Activated CD4-positive, alpha-beta T cell treated with anti-CD3 and anti-CD28 coated beads for 36 hours (primary cell): ENCODE data around the gene COMTD1. TPM values are rescaled to one million over a fixed set of nuclear protein-coding genes. Genes with fewer than 3 reads are reported as not detected.

Experiments used
- ATAC-seq: fragments of 200-7000 bp; cut with Tn5 transposase; one replicate; pipeline ENCODE4 v1.10.0; 2021; ENCODE audit warnings: mild to moderate bottlenecking, moderate library complexity
- CTCF ChIA-PET: fragments of 350-600 bp; sonication (Branson Sonifier 250); formaldehyde crosslinking; loops from one replicate; lab custom pipeline; 2021; ENCODE audit warnings: antibody characterized with exemption; lab: Charles Lee
- POLR2A ChIA-PET: fragments of 350-600 bp; sonication (Branson Sonifier 250); formaldehyde crosslinking; loops from one replicate; lab custom pipeline; 2021; ENCODE audit warnings: antibody characterized with exemption, inconsistent platforms; lab: Charles Lee
- DNase-seq: peaks from one replicate; pipeline ENCODE4 v3.0.0-alpha.2; 2020
- H3K27ac Mint-ChIP-seq: one replicate; pipeline ENCODE4 v1.8.0; 2021; ENCODE audit warnings: mixed read lengths
- H3K27me3 Mint-ChIP-seq: one replicate; pipeline ENCODE4 v1.8.0; 2021; ENCODE audit warnings: mixed read lengths
- H3K36me3 Mint-ChIP-seq: one replicate; pipeline ENCODE4 v1.8.0; 2021; ENCODE audit warnings: low read depth, mixed read lengths
- H3K4me1 Mint-ChIP-seq: one replicate; pipeline ENCODE4 v1.8.0; 2021; ENCODE audit warnings: mixed read lengths
- H3K4me3 Mint-ChIP-seq: one replicate; pipeline ENCODE4 v1.8.0; 2021; ENCODE audit warnings: mild to moderate bottlenecking, moderate library complexity, mixed read lengths
- H3K9me3 Mint-ChIP-seq: one replicate; pipeline ENCODE4 v1.8.0; 2021; ENCODE audit warnings: low read depth, mixed read lengths
- intact Hi-C, 2 experiments: fragments of 100-400 bp; cut with DNase I in 1 of 2; cut with micrococcal nuclease in 1 of 2; formaldehyde crosslinking; loops; one replicate each; pipeline versions ENCODE4 v1.14.2 to v1.15.1; 2022 to 2024; cut with DNase I, micrococcal nuclease
- total RNA-seq, 2 experiments: library from RNA; stranded (reverse); gene quantifications; one replicate each; pipeline ENCODE4 v1.2.3, GENCODE V29; 2021

Gene COMTD1
- total RNA-seq, 2 experiments from 2014 or later = 28.1 to 41.0 TPM

DNA sequence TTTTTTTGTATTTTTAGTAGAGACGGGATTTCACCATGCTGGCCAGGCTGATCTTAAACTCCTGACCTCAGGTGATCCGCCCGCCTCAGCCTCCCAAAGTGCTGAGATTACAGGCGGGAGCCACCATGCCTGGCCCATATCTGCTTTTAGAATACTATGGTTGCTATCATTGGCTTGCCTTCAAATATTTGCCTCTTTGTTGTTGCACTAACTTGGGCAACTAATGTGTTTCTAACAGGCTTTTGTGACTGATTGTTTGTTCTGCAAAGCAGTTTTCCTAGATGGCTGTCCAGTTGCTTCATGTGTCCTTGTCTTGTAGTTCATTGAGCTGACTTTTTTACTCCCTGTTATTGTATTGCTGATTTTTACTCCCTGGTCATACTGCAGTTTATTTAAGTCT lies 15.5 kb downstream of the COMTD1 start:
- no peak overlapping the region for H3K4me3 Mint-ChIP-seq
- ChIA-PET POLR2A (no interaction called here), CTCF (interaction anchor here (2.0 to 3.1 kb wide), 3 partner anchors 10 to 33 kb away, joined by 10 to 12 read pairs (median 10); partner anchors contain the start of gene COMTD1)
- ATAC-seq (no peak), DNase-seq (no peak)
- no peaks in the 10 kb centered on the region for H3K27me3 Mint-ChIP-seq
- intact Hi-C loops = no loop called here
- peaks cover 49% of the 10 kb centered on the region for H3K4me1 Mint-ChIP-seq
- H3K9me3 Mint-ChIP-seq = no peaks in the 10 kb centered on the region
- H3K36me3 Mint-ChIP-seq = peaks cover 68% of the 10 kb centered on the region
- peak overlapping the region; percentile 67 for H3K27ac Mint-ChIP-seq

DNA sequence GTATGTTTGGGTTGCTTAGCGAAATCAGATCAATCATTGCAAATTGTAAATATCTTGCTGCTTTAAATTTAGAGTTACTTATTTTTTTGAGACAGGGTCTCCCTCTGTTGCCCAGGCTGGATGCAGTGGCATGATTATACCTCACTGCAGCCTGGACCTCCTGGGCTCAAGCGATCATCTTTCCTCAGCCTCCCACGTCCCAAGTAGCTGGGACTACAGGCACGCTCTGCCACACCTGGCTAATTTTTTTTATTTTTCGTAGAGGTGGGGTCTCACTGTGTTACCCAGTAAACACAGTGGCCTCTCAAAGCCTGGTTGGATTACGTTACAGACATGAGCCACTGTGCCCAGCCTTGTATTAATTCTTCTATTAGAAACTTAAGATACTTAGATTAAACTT lies 23.4 kb downstream of the COMTD1 start:
- H3K9me3 Mint-ChIP-seq = no peaks in the 10 kb centered on the region
- H3K36me3 Mint-ChIP-seq = peaks cover 46% of the 10 kb centered on the region
- no peak for ATAC-seq
- no peaks in the 10 kb centered on the region for H3K27me3 Mint-ChIP-seq
- ChIA-PET CTCF (interaction anchor here (0.6 to 8.9 kb wide), 7 partner anchors 10 to 191 kb away, joined by 3 to 129 read pairs (median 7); partner anchors contain the start of gene COMTD1), POLR2A (interaction anchor here (2.9 to 3.1 kb wide), 2 partner anchors 19 to 23 kb away, joined by 18 to 28 read pairs; partner anchors contain the start of gene COMTD1)
- H3K4me1 Mint-ChIP-seq = peaks cover 50% of the 10 kb centered on the region
- H3K27ac Mint-ChIP-seq = peak overlapping the region; percentile 32
- peak overlapping the region; percentile 89 for H3K4me3 Mint-ChIP-seq
- no peak for DNase-seq
- intact Hi-C loops = loop anchor here in 1 of 2 experiments (5.0 kb wide), 1 partner anchor 1965 kb away; the partner anchor contains the start of gene DNAJC9

GRCh38 chr10:75211007-75211691 lies 24.6 kb downstream of the COMTD1 start:
- ChIA-PET CTCF (interaction anchor here (1.0 to 8.9 kb wide), 7 partner anchors 11 to 99 kb away, joined by 4 to 129 read pairs (median 7); partner anchors contain the start of genes COMTD1 and SAMD8), POLR2A (interaction anchor here (0.6 to 3.1 kb wide), 8 partner anchors 12 to 1828 kb away, joined by 3 to 28 read pairs (median 6); partner anchors contain the start of genes COMTD1 and SAMD8)
- H3K27ac Mint-ChIP-seq = peak overlapping the region; percentile 98
- H3K27me3 Mint-ChIP-seq = no peaks in the 10 kb centered on the region
- intact Hi-C loops = loop anchor here (2.0 to 5.0 kb wide), 2 partner anchors 22 to 1964 kb away; partner anchors contain the start of gene DNAJC9 (in 1 of the 2)
- H3K4me3 Mint-ChIP-seq = peak overlapping the region; percentile 89
- no peaks in the 10 kb centered on the region for H3K9me3 Mint-ChIP-seq
- peaks cover 38% of the 10 kb centered on the region for H3K36me3 Mint-ChIP-seq
- peaks cover 44% of the 10 kb centered on the region for H3K4me1 Mint-ChIP-seq
- DNase-seq = peak; percentile 68
- ATAC-seq = peak; percentile 25

DNA sequence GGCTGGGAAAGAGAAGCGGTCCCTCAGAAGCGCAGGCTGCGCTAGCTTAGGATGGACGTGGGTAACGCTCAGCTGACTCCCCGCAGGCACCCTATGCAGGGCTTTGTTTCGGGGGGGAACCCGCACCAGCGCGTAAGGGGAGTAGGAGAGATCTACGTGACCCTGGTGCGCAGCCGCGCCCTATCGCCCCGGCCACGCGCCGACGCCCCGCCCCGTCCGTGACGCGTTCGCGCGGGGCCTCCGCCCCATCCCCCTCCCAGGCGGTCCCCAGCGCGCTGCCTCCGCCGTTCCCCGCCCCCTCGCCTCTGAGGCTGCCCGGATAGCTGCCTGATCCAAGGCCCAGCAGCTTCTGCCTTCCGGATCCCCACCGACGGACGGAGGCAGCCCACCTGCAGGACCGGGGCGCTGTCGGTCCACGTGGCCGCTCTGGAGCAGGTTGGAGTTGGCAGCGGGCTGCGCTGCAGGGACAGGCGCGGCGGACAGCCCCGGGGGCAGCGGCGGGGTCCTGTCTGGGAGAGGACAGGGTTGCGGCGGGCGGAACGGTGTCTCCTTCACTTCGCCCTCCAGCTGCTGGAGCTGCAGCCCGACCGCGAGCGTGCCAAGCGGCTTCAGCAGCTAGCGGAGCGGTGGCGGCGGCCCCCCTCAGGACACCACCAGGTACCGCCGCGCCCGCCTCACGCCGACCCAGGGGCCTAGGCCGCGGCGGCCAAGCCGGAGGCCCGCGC lies 25.3 kb downstream of the COMTD1 start, which contains the start of gene VDAC2:
Gene VDAC2 (plus strand): TSS at position 515 of the 725 bp plus-strand sequence. CDS start 363 bp downstream, outside the sequence.
- POLR2A ChIA-PET = interaction anchor here (0.6 to 3.1 kb wide), 8 partner anchors 13 to 385 kb away, joined by 3 to 28 read pairs (median 6); partner anchors contain the start of genes COMTD1 and SAMD8
- Mint-ChIP-seq H3K36me3 (peaks cover 34% of the 10 kb centered on the region), H3K27me3 (no peaks in the 10 kb centered on the region), H3K4me3 (peak within 1 kb of the TSS; percentile 89), H3K27ac (peak within 1 kb of the TSS; percentile 100), H3K9me3 (no peaks in the 10 kb centered on the region), H3K4me1 (peaks cover 40% of the 10 kb centered on the region)
- CTCF ChIA-PET = interaction anchor here (0.7 to 8.9 kb wide), 9 partner anchors 12 to 85 kb away, joined by 3 to 129 read pairs (median 5); partner anchors contain the start of gene COMTD1
- DNase-seq (peak; percentile 96), ATAC-seq (peak; percentile 83)
- intact Hi-C loops = loop anchor here (1.0 to 5.0 kb wide), 12 partner anchors 20 to 1963 kb away; partner anchors contain the start of genes SAMD8 (in 2 of the 2), ADK (in 1 of the 2), DNAJC9 (in 1 of the 2) and KAT6B (in 1 of the 2)

DNA sequence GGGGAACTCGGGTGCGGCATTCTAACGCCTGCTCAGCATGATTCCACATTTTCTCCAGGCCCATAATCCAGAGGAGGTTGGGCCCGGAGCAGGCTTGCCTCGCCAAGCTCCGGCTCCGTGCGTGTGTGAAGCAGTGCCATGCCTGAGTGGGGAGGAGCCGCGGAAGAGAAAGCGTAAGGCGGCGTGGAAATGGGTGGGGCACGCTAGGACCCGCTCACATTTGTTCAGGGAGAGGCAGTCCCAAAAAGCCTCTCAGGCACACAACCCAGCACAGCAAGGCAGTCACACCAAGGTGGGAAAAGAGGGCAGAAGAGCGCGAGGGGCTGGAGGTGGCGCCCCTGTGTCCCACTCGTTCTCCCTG lies 25.9 kb downstream of the COMTD1 start:
- DNase-seq (peak; percentile 83), ATAC-seq (peak; percentile 72)
- Mint-ChIP-seq H3K27ac (peak overlapping the region; percentile 100), H3K9me3 (no peaks in the 10 kb centered on the region), H3K4me1 (peaks cover 39% of the 10 kb centered on the region), H3K4me3 (peak overlapping the region; percentile 89), H3K36me3 (peaks cover 31% of the 10 kb centered on the region), H3K27me3 (no peaks in the 10 kb centered on the region)
- POLR2A ChIA-PET = interaction anchor here (0.6 to 3.1 kb wide), 8 partner anchors 18 to 384 kb away, joined by 3 to 28 read pairs (median 4); partner anchors contain the start of genes COMTD1 and SAMD8
- intact Hi-C loops = loop anchor here (1.0 to 5.0 kb wide), 12 partner anchors 20 to 1963 kb away; partner anchors contain the start of genes SAMD8 (in 2 of the 2), ADK (in 1 of the 2), DNAJC9 (in 1 of the 2) and KAT6B (in 1 of the 2)
- CTCF ChIA-PET = interaction anchor here (0.7 to 8.9 kb wide), 6 partner anchors 13 to 85 kb away, joined by 3 to 129 read pairs (median 5); partner anchors contain the start of gene COMTD1

GRCh38 chr10:75209086-75209920 lies 26.5 kb downstream of the COMTD1 start:
- Mint-ChIP-seq H3K36me3 (peaks cover 29% of the 10 kb centered on the region), H3K4me1 (peaks cover 37% of the 10 kb centered on the region), H3K27me3 (no peaks in the 10 kb centered on the region), H3K9me3 (no peaks in the 10 kb centered on the region), H3K27ac (peak overlapping the region; percentile 100), H3K4me3 (peak overlapping the region; percentile 89)
- ChIA-PET POLR2A (interaction anchor here (0.7 to 3.1 kb wide), 4 partner anchors 21 to 71 kb away, joined by 4 to 28 read pairs (median 4); partner anchors contain the start of gene COMTD1), CTCF (interaction anchor here (0.7 to 8.9 kb wide), 6 partner anchors 12 to 86 kb away, joined by 3 to 129 read pairs (median 5); partner anchors contain the start of gene COMTD1)
- ATAC-seq (no peak), DNase-seq (peak; percentile 31)
- intact Hi-C loops = no loop called here

DNA sequence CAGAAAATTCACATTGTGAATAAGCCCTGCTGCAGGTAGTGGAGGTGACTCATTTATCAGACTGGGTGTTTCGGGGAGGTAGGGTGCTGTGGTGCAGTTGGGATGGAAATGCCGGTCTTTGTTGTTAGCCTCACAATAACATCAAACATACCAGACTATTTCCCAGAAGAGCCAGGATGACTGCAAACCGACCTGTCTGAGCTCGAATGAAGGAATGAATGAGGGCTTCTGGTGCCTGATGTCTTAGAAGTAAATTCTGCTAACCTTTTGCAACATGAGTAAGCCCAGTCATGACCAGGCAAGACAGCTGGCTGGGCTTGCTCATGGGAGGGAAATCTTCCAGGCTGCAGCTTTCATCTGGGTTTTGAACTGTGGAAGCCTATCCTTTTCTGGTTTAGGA lies 27.6 kb downstream of the COMTD1 start:
- ChIA-PET CTCF (interaction anchor here (1.0 to 8.9 kb wide), 2 partner anchors 14 to 25 kb away, joined by 3 to 129 read pairs; partner anchors contain the start of gene COMTD1), POLR2A (no interaction called here)
- H3K9me3 Mint-ChIP-seq = no peaks in the 10 kb centered on the region
- ATAC-seq (peak; percentile 5), DNase-seq (peak; percentile 40)
- intact Hi-C loops = no loop called here
- peaks cover 31% of the 10 kb centered on the region for H3K4me1 Mint-ChIP-seq
- H3K4me3 Mint-ChIP-seq = peak overlapping the region; percentile 17
- peaks cover 26% of the 10 kb centered on the region for H3K36me3 Mint-ChIP-seq
- H3K27ac Mint-ChIP-seq = peak overlapping the region; percentile 82
- no peaks in the 10 kb centered on the region for H3K27me3 Mint-ChIP-seq

DNA sequence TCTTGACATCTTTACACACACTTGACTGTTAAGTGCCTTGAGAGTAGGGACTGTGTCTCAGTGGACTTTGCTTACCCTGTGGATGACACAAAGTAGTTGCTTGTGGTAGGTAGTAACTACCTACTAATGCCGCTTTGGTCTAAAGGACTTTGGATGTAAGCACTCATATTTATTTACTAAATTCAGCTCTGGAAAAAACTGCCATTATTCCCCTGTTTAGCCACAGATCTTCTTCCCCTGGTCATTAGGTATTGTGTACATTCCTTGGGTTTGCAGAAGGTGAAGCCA lies 28.0 kb downstream of the COMTD1 start:
- no peaks in the 10 kb centered on the region for H3K9me3 Mint-ChIP-seq
- ChIA-PET POLR2A (no interaction called here), CTCF (interaction anchor here (0.6 to 8.9 kb wide), 3 partner anchors 14 to 184 kb away, joined by 3 to 129 read pairs (median 7); partner anchors contain the start of gene COMTD1)
- no peak for DNase-seq
- H3K27me3 Mint-ChIP-seq = no peaks in the 10 kb centered on the region
- intact Hi-C loops = no loop called here
- no peak for ATAC-seq
- H3K27ac Mint-ChIP-seq = peak overlapping the region; percentile 2
- H3K4me1 Mint-ChIP-seq = peaks cover 28% of the 10 kb centered on the region
- H3K4me3 Mint-ChIP-seq = no peak overlapping the region
- peaks cover 23% of the 10 kb centered on the region for H3K36me3 Mint-ChIP-seq

DNA sequence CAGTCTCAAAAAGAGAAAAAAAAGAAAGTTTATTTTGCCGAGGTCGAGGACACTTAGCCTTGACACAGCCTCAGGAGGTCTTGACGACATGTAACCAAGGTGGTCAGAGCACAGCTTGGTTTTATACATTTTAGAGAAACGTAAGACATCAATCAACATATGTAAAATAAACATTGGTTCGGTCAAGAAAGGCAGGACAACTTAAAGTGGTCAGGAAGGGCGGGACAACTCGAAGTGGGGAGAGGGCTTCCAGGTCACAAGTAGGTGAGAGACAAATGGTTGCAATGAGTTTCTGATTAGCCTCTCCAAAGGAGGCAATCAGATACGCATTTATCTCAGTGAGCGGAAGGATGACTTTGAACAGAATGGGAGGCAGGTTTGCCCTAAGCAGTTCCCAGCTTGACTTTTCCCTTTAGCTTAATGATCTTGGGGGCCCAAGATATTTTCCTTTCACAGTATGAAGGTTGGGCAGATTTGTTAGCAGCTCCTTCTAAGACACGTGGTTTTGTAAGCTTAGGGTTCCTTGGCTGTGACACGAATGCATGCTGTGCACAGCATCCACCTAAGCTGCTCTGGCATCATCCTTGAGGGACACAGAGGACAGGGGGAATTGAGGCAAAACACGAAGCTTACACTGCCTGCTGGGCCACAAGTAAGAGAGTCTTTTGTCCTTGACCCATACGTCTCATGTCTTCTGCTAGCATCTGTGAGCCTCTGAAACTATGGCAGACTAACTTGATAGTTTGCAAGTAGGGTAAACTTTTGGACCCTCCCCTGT lies 28.5 kb downstream of the COMTD1 start:
- no peak overlapping the region for H3K4me3 Mint-ChIP-seq
- no peaks in the 10 kb centered on the region for H3K27me3 Mint-ChIP-seq
- H3K27ac Mint-ChIP-seq = no peak overlapping the region
- no peak for DNase-seq
- peaks cover 22% of the 10 kb centered on the region for H3K4me1 Mint-ChIP-seq
- no peaks in the 10 kb centered on the region for H3K9me3 Mint-ChIP-seq
- ChIA-PET CTCF (interaction anchor here (0.6 to 8.9 kb wide), 5 partner anchors 13 to 184 kb away, joined by 3 to 129 read pairs (median 7); partner anchors contain the start of gene COMTD1), POLR2A (no interaction called here)
- intact Hi-C loops = no loop called here
- no peak for ATAC-seq
- H3K36me3 Mint-ChIP-seq = peaks cover 17% of the 10 kb centered on the region
